Left lung (tissue), 10 donors: ENCODE results near the gene OPN1SW. TPM values are rescaled to one million over a fixed set of nuclear protein-coding genes. Genes with fewer than 3 reads are reported as not detected.

Source experiments
- ATAC-seq: fragments of 200-7000 bp; cut with Tn5 transposase; one replicate; pipeline ENCODE4 v1.9.1; 2020; ENCODE audit warnings: moderate library complexity
- DNase-seq, 4 donors: peaks; one replicate each; pipeline ENCODE4 v3.0.0-alpha.2; 2013 to 2020
- H3K27ac ChIP-seq, 2 donors: fragments of 200-600 bp; sonication (generic) in 1 of 2; one replicate each; pipeline versions ENCODE4 v1.5.0 to v1.8.0; 2020 to 2021
- H3K27me3 ChIP-seq, 2 donors: fragments of 200-600 bp; sonication (generic) in 1 of 2; one replicate each; pipeline versions ENCODE4 v1.5.0 to v1.8.0; 2020 to 2021
- H3K36me3 ChIP-seq, 2 donors: fragments of 200-600 bp; sonication (generic) in 1 of 2; one replicate each; pipeline versions ENCODE4 v1.5.0 to v1.8.0; 2020 to 2021
- H3K4me1 ChIP-seq, 2 donors: fragments of 200-600 bp; one replicate each; pipeline ENCODE4 v1.8.0; 2021
- H3K4me3 ChIP-seq, 2 donors: fragments of 200-600 bp; sonication (generic) in 1 of 2; one replicate each; pipeline versions ENCODE4 v1.5.0 to v1.8.0; 2020 to 2021; ENCODE audit warnings: mild to moderate bottlenecking in 1 of 2
- H3K9me3 ChIP-seq, 2 donors: fragments of 200-600 bp; sonication (generic) in 1 of 2; one replicate each; pipeline versions ENCODE4 v1.5.0 to v1.8.0; 2020 to 2021
- CTCF ChIP-seq, 2 donors: fragments of 200-600 bp; sonication (generic) in 1 of 2; IDR thresholded peaks; one replicate each; pipeline versions ENCODE4 v1.5.0 to v1.8.0; 2021; ENCODE audit warnings: antibody characterized with exemption in 2 of 2
- intact Hi-C, 2 donors: fragments of 100-400 bp; cut with DNase I; formaldehyde crosslinking; loops; one replicate each; pipeline versions ENCODE4 v1.11.2 to v1.14.2; 2022
- polyA plus RNA-seq, 6 donors: library from polyadenylated mRNA; unstranded; fragments of 120-200 nt; gene quantifications; one replicate each; pipeline ENCODE4 v1.2.1, GENCODE V29; 2013; ENCODE audit not compliant: insufficient read length in 6 of 6
- total RNA-seq, 2 donors: library from RNA; stranded (reverse); fragmentation: NEBNext Ultra II Directional; extraction: Animal tissue kit (Norgen Biotek cat#: 25700); gene quantifications; one replicate each; pipeline ENCODE4 v1.2.1, GENCODE V29; 2021
- donor health status: DM: no; HTN: yes; CAD: no.
- donor health status: DM: no; HTN: no; CAD: no.

OPN1SW gene
- total and polyA plus RNA-seq, 8 donors: 1.2 to 2.3 (median 1.7) TPM; not detected in 2

- Histone ChIP-seq H3K27me3 (no peaks in the 10 kb centered on the region), H3K36me3 (no peaks in the 10 kb centered on the region), H3K9me3 (no peaks in the 10 kb centered on the region), H3K4me1 (no peaks in the 10 kb centered on the region), H3K4me3 (no peak overlapping the region), H3K27ac (no peak overlapping the region)
- no peak for DNase-seq
- no peak for ATAC-seq
- TF ChIP-seq CTCF (IDR thresholded peaks at IDR 0.05): no peak
- intact Hi-C loops: no loop called here
Observed at GRCh38 chr7:128728598-128728997, 47.0 kb downstream of the OPN1SW start.

GRCh38 chr7:128727239-128727638 is 48.4 kb downstream of the OPN1SW start:
- DNase-seq: no peak
- ATAC-seq: no peak
- Histone ChIP-seq H3K27ac (no peak overlapping the region), H3K27me3 (no peaks in the 10 kb centered on the region), H3K9me3 (no peaks in the 10 kb centered on the region), H3K36me3 (no peaks in the 10 kb centered on the region), H3K4me1 (no peaks in the 10 kb centered on the region), H3K4me3 (no peak overlapping the region)
- TF ChIP-seq CTCF (IDR thresholded peaks at IDR 0.05): no peak
- intact Hi-C loops: no loop called here

GRCh38 chr7:128726737-128727072 is 48.9 kb downstream of the OPN1SW start:
- no peaks in the 10 kb centered on the region for H3K36me3 ChIP-seq
- H3K27me3 ChIP-seq: no peaks in the 10 kb centered on the region
- no peak for ATAC-seq
- no peaks in the 10 kb centered on the region for H3K9me3 ChIP-seq
- no peak for DNase-seq
- no peak for TF ChIP-seq CTCF (IDR thresholded peaks at IDR 0.05)
- no peaks in the 10 kb centered on the region for H3K4me1 ChIP-seq
- H3K27ac ChIP-seq: no peak overlapping the region
- H3K4me3 ChIP-seq: no peak overlapping the region
- intact Hi-C loops: no loop called here

- H3K9me3 ChIP-seq: no peaks in the 10 kb centered on the region
- H3K36me3 ChIP-seq: no peaks in the 10 kb centered on the region
- H3K27ac ChIP-seq: no peak overlapping the region
- no peaks in the 10 kb centered on the region for H3K27me3 ChIP-seq
- no peak overlapping the region for H3K4me3 ChIP-seq
- ATAC-seq (no peak), DNase-seq (peak in 2 of 4 donors; percentile 46 to 67)
- H3K4me1 ChIP-seq: no peaks in the 10 kb centered on the region
- intact Hi-C loops: no loop called here
- no peak for TF ChIP-seq CTCF (IDR thresholded peaks at IDR 0.05)
Observed at GRCh38 chr7:128726059-128726736, 49.4 kb downstream of the OPN1SW start.

GRCh38 chr7:128725531-128725930 is 50.1 kb downstream of the OPN1SW start:
- H3K36me3 ChIP-seq: no peaks in the 10 kb centered on the region

More at GRCh38 chr7:128725531-128725930, 50.1 kb downstream of the OPN1SW start:
- H3K27me3 ChIP-seq: no peaks in the 10 kb centered on the region
- no peak overlapping the region for H3K4me3 ChIP-seq
- no peak overlapping the region for H3K27ac ChIP-seq
- no peaks in the 10 kb centered on the region for H3K9me3 ChIP-seq
- TF ChIP-seq CTCF (IDR thresholded peaks at IDR 0.05): no peak
- ATAC-seq (no peak), DNase-seq (no peak)
- intact Hi-C loops: no loop called here
- H3K4me1 ChIP-seq: no peaks in the 10 kb centered on the region
